ENCODE results near the gene COL24A1. TPM values are rescaled to one million over a fixed set of nuclear protein-coding genes. Genes with fewer than 3 reads are reported as not detected.

The COL24A1 gene
- 0.02 TPM in 1 of 5 replicates, not detected in the others for total RNA-seq (2022; extraction: Qiagen RNA extraction; ENCODE audit: low read depth)

GRCh38 chr1:86156566-86157455, at the start of gene COL24A1:
COL24A1 (minus strand) TSS chr1:86156772; CDS start chr1:86156396, 376 bp downstream.

GRCh38 chr1:85707990-85708828, 448.4 kb downstream of the COL24A1 start, which contains the start of gene ZNHIT6:
ZNHIT6 (minus strand) TSS chr1:85708433; CDS start chr1:85708284, 149 bp downstream.

Other genes starting within 250 kb of the COL24A1 start
- 3.2 to 10.5 TPM (median 9.7 TPM) in 5 replicates for gene ODF2L, start 239.6 kb upstream of the COL24A1 start, total RNA-seq (2022; extraction: Qiagen RNA extraction; ENCODE audit: low read depth)